Measurements from ENCODE around the gene CBX1.

The CBX1 gene

GRCh38 chr17:48113201-48113676, 12.0 kb upstream of the CBX1 start:
- H3K79me2 ChIP-seq (ENCODE audit: control insufficient read depth, low read length): peaks cover 38% of the 10 kb centered on the region
- no peak overlapping the region for H3K4me3 ChIP-seq (ENCODE audit: low read length)
- no peaks in the 10 kb centered on the region for H3K27me3 ChIP-seq (ENCODE audit: control insufficient read depth, low read length)
- no peak overlapping the region for H3K27ac ChIP-seq (ENCODE audit: low read depth, low read length)
- H3F3A ChIP-seq (ENCODE audit: control insufficient read depth, insufficient read depth): no peaks in the 10 kb centered on the region
- H3K36me3 ChIP-seq (ENCODE audit: control insufficient read depth, low read length): peaks cover 10% of the 10 kb centered on the region
- H3K9me3 ChIP-seq (ENCODE audit: control insufficient read depth, insufficient read depth, low read length): no peaks in the 10 kb centered on the region
- H3K4me2 ChIP-seq (ENCODE audit: low read length): no peak overlapping the region
- H4K20me1 ChIP-seq (ENCODE audit: control insufficient read depth, insufficient read depth, low read depth, low read length): no peaks in the 10 kb centered on the region
- no peaks in the 10 kb centered on the region for H3K9me2 ChIP-seq (replicated peaks; ENCODE audit: control insufficient read depth, low read length)
- TF ChIP-seq EZH2phosphoT487 (IDR thresholded peaks at IDR 0.05; ENCODE audit: borderline replicate concordance, low read length): no peak
- TF ChIP-seq, protein P1, sequence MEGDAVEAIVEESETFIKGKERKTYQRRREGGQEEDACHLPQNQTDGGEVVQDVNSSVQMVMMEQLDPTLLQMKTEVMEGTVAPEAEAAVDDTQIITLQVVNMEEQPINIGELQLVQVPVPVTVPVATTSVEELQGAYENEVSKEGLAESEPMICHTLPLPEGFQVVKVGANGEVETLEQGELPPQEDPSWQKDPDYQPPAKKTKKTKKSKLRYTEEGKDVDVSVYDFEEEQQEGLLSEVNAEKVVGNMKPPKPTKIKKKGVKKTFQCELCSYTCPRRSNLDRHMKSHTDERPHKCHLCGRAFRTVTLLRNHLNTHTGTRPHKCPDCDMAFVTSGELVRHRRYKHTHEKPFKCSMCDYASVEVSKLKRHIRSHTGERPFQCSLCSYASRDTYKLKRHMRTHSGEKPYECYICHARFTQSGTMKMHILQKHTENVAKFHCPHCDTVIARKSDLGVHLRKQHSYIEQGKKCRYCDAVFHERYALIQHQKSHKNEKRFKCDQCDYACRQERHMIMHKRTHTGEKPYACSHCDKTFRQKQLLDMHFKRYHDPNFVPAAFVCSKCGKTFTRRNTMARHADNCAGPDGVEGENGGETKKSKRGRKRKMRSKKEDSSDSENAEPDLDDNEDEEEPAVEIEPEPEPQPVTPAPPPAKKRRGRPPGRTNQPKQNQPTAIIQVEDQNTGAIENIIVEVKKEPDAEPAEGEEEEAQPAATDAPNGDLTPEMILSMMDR (IDR thresholded peaks at IDR 0.05; ENCODE audit: low read depth, low read length, poor library complexity, severe bottlenecking): no peak
- H3K4me1 ChIP-seq (ENCODE audit: control insufficient read depth, low read length): peaks cover 24% of the 10 kb centered on the region

DNA sequence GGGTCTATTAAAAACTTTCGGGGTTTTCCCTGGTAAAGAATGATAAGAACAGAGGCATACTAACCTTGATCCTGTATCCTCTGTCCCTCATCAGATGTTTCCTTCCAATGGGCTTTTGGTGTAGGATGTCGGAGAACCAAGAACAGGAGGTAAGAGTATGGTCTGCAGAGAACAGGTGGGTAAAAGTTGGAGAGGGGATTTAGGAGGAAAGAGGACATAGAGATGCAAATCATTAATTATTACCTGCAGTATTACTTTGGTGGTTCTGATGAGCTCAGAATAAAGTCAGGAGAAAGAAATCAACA, 10.6 kb upstream of the CBX1 start:
- Histone ChIP-seq H3F3A (ENCODE audit: control insufficient read depth, insufficient read depth) (no peaks in the 10 kb centered on the region; the same call in 1 of the 2 replicates), H4K20me1 (ENCODE audit: control insufficient read depth, insufficient read depth, low read depth, low read length) (no peaks in the 10 kb centered on the region), H3K36me3 (ENCODE audit: control insufficient read depth, low read length) (peaks cover 5% of the 10 kb centered on the region; the same call in 1 of the 2 replicates), H3K79me2 (ENCODE audit: control insufficient read depth, low read length) (peaks cover 43% of the 10 kb centered on the region), H3K27ac (ENCODE audit: low read depth, low read length) (no peak overlapping the region), H3K4me2 (ENCODE audit: low read length) (no peak overlapping the region), H3K4me1 (ENCODE audit: control insufficient read depth, low read length) (peaks cover 27% of the 10 kb centered on the region), H3K4me3 (ENCODE audit: low read length) (no peak overlapping the region), H3K9me3 (ENCODE audit: control insufficient read depth, insufficient read depth, low read length) (no peaks in the 10 kb centered on the region), H3K27me3 (ENCODE audit: control insufficient read depth, low read length) (no peaks in the 10 kb centered on the region), H3K9me2 (replicated peaks; ENCODE audit: control insufficient read depth, low read length) (no peaks in the 10 kb centered on the region)
- no peak for TF ChIP-seq EZH2phosphoT487 (IDR thresholded peaks at IDR 0.05; ENCODE audit: borderline replicate concordance, low read length)

DNA sequence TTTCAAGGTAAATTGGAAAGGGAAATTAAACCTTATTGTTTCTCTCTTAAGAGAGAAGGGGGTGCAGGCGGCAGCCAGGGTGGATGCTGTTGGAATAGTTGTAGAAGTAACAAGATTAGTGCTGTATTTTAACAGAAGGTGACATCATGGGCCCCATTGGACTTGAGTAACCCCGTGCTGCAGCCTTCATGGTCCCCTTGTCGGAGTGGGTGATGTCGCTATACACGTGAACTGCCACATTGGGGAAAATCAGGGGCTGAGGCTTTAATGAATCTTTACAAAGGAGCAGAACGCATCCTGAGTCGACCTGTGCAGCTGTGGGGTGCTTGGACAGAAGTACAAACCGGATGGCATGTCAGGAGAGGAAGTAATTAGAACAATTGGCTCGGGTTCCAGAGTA, 9.5 kb upstream of the CBX1 start:
- Histone ChIP-seq H3K4me3 (ENCODE audit: low read length) (no peak overlapping the region), H3K27ac (ENCODE audit: low read depth, low read length) (no peak overlapping the region), H3K4me2 (ENCODE audit: low read length) (peak overlapping the region; percentile 1; the same call in 1 of the 2 replicates)

More for the DNA sequence above, 9.5 kb upstream of the CBX1 start:
- H3K9me2 ChIP-seq (replicated peaks; ENCODE audit: control insufficient read depth, low read length): no peaks in the 10 kb centered on the region
- H3K27me3 ChIP-seq (ENCODE audit: control insufficient read depth, low read length): no peaks in the 10 kb centered on the region
- TF ChIP-seq, protein P1 (IDR thresholded peaks at IDR 0.05; ENCODE audit: low read depth, low read length, poor library complexity, severe bottlenecking): no peak
- TF ChIP-seq EZH2phosphoT487 (IDR thresholded peaks at IDR 0.05; ENCODE audit: borderline replicate concordance, low read length): no peak
- peaks cover 5% of the 10 kb centered on the region; the same call in 1 of the 2 replicates for H3K36me3 ChIP-seq (ENCODE audit: control insufficient read depth, low read length)
- peaks cover 35% of the 10 kb centered on the region for H3K4me1 ChIP-seq (ENCODE audit: control insufficient read depth, low read length)
- H3K9me3 ChIP-seq (ENCODE audit: control insufficient read depth, insufficient read depth, low read length): no peaks in the 10 kb centered on the region
- peaks cover 43% of the 10 kb centered on the region for H3K79me2 ChIP-seq (ENCODE audit: control insufficient read depth, low read length)
- H3F3A ChIP-seq (ENCODE audit: control insufficient read depth, insufficient read depth): peaks cover 3% of the 10 kb centered on the region
- H4K20me1 ChIP-seq (ENCODE audit: control insufficient read depth, insufficient read depth, low read depth, low read length): no peaks in the 10 kb centered on the region

All from DOHH2 (cell line).